ENCODE results near the gene TCF7L1. TPM values are rescaled to one million over a fixed set of nuclear protein-coding genes. Genes with fewer than 3 reads are reported as not detected.

TCF7L1 gene
- total and polyA plus RNA-seq, 9 of the 15 experiments (the other 6 are each of a cell fraction or from before 2014, with no cell fraction given), result 0.03 to 0.11 (median 0.07) TPM; not detected in 5

DNA sequence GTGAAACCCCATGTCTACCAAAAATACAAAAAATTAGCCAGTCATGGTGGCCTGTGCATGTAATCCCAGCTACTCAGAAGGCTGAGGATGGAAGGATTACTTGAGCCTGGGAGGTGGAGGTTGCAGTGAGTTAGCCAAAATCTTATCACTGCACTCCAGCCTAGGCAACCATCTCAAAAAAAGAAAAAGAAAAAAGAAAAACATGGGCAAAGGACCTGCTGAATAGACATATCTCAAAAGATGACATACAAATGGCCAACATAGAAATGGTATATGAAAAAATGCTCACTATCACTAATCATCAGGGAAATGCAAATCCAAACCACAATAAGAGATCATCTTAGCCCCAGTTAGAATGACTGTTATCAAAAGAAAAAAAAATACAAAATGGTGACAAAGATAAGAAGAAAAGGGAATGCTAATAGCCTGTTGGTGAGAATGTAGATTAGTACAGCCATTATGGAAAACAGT lies 196.0 kb downstream of the TCF7L1 start (continued):
- TF ChIP-seq TAF1 (IDR thresholded peaks at IDR 0.05; ENCODE audit: control insufficient read depth, extremely low read depth, insufficient read depth, low read length, severe bottlenecking) (no peak), ZNF274 (IDR thresholded peaks at IDR 0.05; ENCODE audit: borderline replicate concordance, low read depth, low read length) (no peak), GABPB2 (CRISPR knock-in tag; conservative IDR thresholded peaks at IDR 0.05) (no peak), EZH2 (IDR thresholded peaks at IDR 0.05; ENCODE audit: borderline replicate concordance, low read depth, low read length) (no peak), PRMT5 (CRISPR knock-in tag; IDR thresholded peaks at IDR 0.05) (no peak), NFE2 (IDR thresholded peaks at IDR 0.05; ENCODE audit: low read depth) (peak; percentile 94), ZNF766 (CRISPR knock-in tag; conservative IDR thresholded peaks at IDR 0.05) (no peak; the same call in 1 of the 2 replicates), ZNF584 (CRISPR knock-in tag; IDR thresholded peaks at IDR 0.05; ENCODE audit: low read depth) (no peak), FIP1L1 (IDR thresholded peaks at IDR 0.05; ENCODE audit: low read depth, low read length, poor library complexity, severe bottlenecking) (no peak), ADNP (tag; IDR thresholded peaks at IDR 0.05) (peak; percentile 55; the same call in 1 of the 2 replicates), SAP30 (IDR thresholded peaks at IDR 0.05; ENCODE audit: borderline replicate concordance, insufficient read depth, low read depth, low read length, poor library complexity, severe bottlenecking) (no peak), SMARCB1 (IDR thresholded peaks at IDR 0.05; ENCODE audit: insufficient read length, low read depth) (no peak), NR4A1 (CRISPR knock-in tag; IDR thresholded peaks at IDR 0.05) (no peak), NR4A1 (tag; IDR thresholded peaks at IDR 0.05) (no peak), NFRKB (IDR thresholded peaks at IDR 0.05; ENCODE audit: low read depth) (0 out of 2 replicates have a peak, but pooled peaks have one; percentile 27), ZNF551 (CRISPR knock-in tag; IDR thresholded peaks at IDR 0.05) (no peak), TOE1 (IDR thresholded peaks at IDR 0.05; ENCODE audit: borderline replicate concordance) (no peak), TOE1 (CRISPR knock-in tag; IDR thresholded peaks at IDR 0.05; ENCODE audit: borderline replicate concordance, low read depth) (no peak), COPS2 (conservative IDR thresholded peaks at IDR 0.05) (no peak), SNRNP70 (optimal IDR thresholded peaks at IDR 0.05; ENCODE audit: low read depth, low read length) (no peak), MYC (IDR thresholded peaks at IDR 0.05; ENCODE audit: low read depth, low read length) (peak; percentile 31; the same call in 1 of the 2 replicates), MYC (CRISPR knock-in tag; IDR thresholded peaks at IDR 0.05; ENCODE audit: borderline replicate concordance, low read depth) (no peak), ZNF347 (CRISPR knock-in tag; IDR thresholded peaks at IDR 0.05; ENCODE audit: low read depth) (no peak)
- TF ChIP-seq, protein P1, sequence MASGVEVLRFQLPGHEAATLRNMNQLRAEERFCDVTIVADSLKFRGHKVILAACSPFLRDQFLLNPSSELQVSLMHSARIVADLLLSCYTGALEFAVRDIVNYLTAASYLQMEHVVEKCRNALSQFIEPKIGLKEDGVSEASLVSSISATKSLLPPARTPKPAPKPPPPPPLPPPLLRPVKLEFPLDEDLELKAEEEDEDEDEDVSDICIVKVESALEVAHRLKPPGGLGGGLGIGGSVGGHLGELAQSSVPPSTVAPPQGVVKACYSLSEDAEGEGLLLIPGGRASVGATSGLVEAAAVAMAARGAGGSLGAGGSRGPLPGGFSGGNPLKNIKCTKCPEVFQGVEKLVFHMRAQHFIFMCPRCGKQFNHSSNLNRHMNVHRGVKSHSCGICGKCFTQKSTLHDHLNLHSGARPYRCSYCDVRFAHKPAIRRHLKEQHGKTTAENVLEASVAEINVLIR (CRISPR knock-in tag; IDR thresholded peaks at IDR 0.05), result no peak
- TF ChIP-seq, protein P2, sequence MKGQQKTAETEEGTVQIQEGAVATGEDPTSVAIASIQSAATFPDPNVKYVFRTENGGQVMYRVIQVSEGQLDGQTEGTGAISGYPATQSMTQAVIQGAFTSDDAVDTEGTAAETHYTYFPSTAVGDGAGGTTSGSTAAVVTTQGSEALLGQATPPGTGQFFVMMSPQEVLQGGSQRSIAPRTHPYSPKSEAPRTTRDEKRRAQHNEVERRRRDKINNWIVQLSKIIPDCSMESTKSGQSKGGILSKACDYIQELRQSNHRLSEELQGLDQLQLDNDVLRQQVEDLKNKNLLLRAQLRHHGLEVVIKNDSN (CRISPR knock-in tag; IDR thresholded peaks at IDR 0.05), result no peak
- TF ChIP-seq, protein P3, sequence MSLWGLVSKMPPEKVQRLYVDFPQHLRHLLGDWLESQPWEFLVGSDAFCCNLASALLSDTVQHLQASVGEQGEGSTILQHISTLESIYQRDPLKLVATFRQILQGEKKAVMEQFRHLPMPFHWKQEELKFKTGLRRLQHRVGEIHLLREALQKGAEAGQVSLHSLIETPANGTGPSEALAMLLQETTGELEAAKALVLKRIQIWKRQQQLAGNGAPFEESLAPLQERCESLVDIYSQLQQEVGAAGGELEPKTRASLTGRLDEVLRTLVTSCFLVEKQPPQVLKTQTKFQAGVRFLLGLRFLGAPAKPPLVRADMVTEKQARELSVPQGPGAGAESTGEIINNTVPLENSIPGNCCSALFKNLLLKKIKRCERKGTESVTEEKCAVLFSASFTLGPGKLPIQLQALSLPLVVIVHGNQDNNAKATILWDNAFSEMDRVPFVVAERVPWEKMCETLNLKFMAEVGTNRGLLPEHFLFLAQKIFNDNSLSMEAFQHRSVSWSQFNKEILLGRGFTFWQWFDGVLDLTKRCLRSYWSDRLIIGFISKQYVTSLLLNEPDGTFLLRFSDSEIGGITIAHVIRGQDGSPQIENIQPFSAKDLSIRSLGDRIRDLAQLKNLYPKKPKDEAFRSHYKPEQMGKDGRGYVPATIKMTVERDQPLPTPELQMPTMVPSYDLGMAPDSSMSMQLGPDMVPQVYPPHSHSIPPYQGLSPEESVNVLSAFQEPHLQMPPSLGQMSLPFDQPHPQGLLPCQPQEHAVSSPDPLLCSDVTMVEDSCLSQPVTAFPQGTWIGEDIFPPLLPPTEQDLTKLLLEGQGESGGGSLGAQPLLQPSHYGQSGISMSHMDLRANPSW (CRISPR knock-in tag; IDR thresholded peaks at IDR 0.05), result no peak

All from K562 (cell line).